HK-2 (cell line): ENCODE measurements around the gene PIK3C2G.

Experiments used
- DNase-seq: peaks from one replicate; pipeline ENCODE4 v3.0.0-alpha.2; 2018; ENCODE audit not compliant: unreplicated experiment

Gene PIK3C2G

GRCh38 chr12:18270958-18271460 lies 9.7 kb downstream of the PIK3C2G start:
- DNase-seq, result no peak

GRCh38 chr12:18275981-18276380 lies 14.7 kb downstream of the PIK3C2G start:
- peak; percentile 5 for DNase-seq

GRCh38 chr12:18277196-18277595 lies 15.9 kb downstream of the PIK3C2G start:
- DNase-seq, result no peak

GRCh38 chr12:18280728-18281127 lies 19.4 kb downstream of the PIK3C2G start:
- DNase-seq, result no peak

GRCh38 chr12:18281941-18282340 lies 20.6 kb downstream of the PIK3C2G start:
- DNase-seq, result no peak

- no peak for DNase-seq
Measured at GRCh38 chr12:18283831-18284230, 22.5 kb downstream of the PIK3C2G start.

GRCh38 chr12:18284386-18284785 lies 23.1 kb downstream of the PIK3C2G start:
- no peak for DNase-seq

- no peak for DNase-seq
Measured at GRCh38 chr12:18285161-18285560, 23.8 kb downstream of the PIK3C2G start.

- DNase-seq, result no peak
Measured at GRCh38 chr12:18290386-18290785, 29.1 kb downstream of the PIK3C2G start.

- no peak for DNase-seq
Measured at GRCh38 chr12:18294889-18295288, 33.6 kb downstream of the PIK3C2G start.

GRCh38 chr12:18296201-18296908 lies 35.0 kb downstream of the PIK3C2G start:
- DNase-seq, result no peak

- DNase-seq, result no peak
Measured at GRCh38 chr12:18296909-18297280, 35.6 kb downstream of the PIK3C2G start.

GRCh38 chr12:18297902-18298301 lies 36.6 kb downstream of the PIK3C2G start:
- no peak for DNase-seq

GRCh38 chr12:18302809-18303430 lies 41.6 kb downstream of the PIK3C2G start:
- no peak for DNase-seq

GRCh38 chr12:18304609-18305008 lies 43.3 kb downstream of the PIK3C2G start:
- DNase-seq, result no peak

- DNase-seq, result no peak
Measured at GRCh38 chr12:18306311-18306710, 45.0 kb downstream of the PIK3C2G start.

- no peak for DNase-seq
Measured at GRCh38 chr12:18313306-18313705, 52.0 kb downstream of the PIK3C2G start.

- DNase-seq, result peak; percentile 38
Measured at GRCh38 chr12:18320036-18320617, 58.8 kb downstream of the PIK3C2G start.

- DNase-seq, result no peak
Measured at GRCh38 chr12:18320976-18321375, 59.7 kb downstream of the PIK3C2G start.

- DNase-seq, result no peak
Measured at GRCh38 chr12:18323159-18323558, 61.8 kb downstream of the PIK3C2G start.

GRCh38 chr12:18327036-18327435 lies 65.7 kb downstream of the PIK3C2G start:
- no peak for DNase-seq

GRCh38 chr12:18332173-18332572 lies 70.9 kb downstream of the PIK3C2G start:
- DNase-seq, result no peak

- DNase-seq, result no peak
Measured at GRCh38 chr12:18339633-18340032, 78.3 kb downstream of the PIK3C2G start.
